Measurements from ENCODE around the gene CCDC187.

The CCDC187 gene

DNA sequence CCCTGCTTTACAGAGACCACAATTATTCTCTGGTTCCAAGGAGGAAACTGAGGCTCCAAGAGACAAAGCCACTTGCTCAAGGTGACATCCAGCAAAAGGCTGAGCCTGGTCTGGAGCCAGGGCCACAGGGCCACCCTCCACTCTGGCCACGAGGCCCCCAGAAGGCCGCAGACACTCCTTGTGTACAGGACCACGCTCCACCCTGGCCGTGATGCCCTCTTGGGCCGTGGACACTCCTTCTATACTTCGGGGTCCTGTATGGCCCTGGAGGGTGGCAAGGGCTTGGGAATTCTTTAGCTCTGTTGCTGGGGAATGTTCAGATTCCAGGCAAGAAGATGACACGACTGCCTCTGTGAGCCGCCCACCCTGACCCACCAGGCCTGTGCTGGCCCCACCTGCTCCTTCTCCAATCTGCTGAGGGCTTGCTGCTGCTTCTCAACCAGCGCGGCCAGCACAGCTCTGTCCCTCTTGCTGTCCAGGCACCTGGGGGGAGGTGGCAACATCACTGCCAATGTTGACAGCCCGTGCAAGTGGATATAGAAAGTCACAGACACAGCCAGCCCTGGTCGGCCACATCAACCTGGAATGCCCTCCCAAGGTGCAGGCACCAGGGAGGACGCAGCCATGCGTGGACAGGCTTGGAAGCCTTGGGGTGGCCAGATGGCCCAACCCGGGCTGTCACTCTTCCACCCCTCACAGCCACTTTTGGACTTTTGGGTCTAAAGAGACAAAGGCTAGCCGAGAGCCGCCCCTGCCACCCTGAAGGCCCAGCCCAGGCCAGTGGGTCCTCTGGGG is 38.1 kb downstream of the CCDC187 start:
- DNase-seq: no peak

DNA sequence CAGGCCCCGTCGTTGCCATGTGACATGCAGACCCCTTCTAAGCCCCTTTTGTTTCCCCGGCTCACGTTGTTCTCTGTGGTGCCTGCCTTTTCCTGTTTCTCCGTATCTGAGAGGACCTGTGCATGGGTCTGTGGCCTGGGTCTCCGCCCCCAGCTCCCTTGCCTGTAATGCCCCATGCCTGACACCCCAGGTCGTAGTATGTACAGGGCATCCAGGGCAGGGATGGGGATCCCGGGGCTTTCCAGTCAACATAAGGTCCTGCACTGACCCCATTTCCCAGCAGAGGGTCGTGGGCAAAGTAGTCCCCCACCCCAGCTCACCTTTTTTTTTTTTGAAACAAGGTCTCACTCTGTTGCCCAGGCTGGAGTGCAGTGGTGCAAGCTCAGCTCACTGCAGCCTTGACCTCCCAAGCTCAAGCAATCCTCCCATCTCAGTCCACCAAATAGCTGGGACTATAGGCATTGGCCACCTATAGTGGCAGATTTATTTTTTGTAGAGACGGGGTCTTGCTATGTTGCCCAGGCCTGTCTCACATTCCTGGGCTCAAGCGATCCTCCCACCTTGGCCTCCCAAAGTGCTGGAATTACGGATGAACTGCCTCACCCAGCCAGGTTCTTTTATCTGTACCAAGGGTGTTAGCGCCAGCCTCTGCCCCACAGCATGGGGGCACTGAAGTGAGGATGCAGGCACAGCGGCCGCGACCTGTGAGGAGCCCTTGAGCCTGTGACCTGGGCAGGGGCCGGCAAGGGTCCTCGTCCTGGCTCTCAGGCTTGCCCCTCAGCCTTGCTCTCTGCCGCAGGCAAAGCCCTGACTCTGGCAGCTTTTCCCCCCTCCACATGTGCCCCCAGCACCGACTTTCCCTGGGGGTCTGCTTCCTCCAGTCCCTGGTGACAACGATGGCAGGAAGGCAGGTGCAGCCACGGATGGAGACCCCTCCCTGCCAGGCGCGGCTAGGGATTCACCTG is 39.2 kb downstream of the CCDC187 start:
- DNase-seq: no peak

DNA sequence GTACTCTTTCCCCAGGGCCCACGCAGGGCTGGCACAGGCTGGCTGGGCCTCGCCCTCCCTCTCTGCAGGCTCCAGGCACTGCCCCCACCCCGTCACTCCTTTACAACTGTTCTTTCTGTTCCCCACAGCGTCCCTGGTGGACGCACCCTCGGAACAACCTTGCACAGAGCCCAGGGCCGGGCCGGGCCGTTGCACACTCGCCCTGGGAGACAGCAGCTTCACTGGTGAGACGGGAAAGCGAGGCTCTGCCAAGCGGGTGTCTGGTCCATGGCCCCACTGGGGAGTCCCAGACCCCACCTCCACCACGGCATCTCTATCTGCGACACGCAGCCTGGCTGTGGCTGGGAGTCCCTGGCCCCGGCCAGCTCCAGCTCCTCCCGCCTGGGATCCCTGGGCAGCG is 39.9 kb downstream of the CCDC187 start:
- no peak for DNase-seq

DNA sequence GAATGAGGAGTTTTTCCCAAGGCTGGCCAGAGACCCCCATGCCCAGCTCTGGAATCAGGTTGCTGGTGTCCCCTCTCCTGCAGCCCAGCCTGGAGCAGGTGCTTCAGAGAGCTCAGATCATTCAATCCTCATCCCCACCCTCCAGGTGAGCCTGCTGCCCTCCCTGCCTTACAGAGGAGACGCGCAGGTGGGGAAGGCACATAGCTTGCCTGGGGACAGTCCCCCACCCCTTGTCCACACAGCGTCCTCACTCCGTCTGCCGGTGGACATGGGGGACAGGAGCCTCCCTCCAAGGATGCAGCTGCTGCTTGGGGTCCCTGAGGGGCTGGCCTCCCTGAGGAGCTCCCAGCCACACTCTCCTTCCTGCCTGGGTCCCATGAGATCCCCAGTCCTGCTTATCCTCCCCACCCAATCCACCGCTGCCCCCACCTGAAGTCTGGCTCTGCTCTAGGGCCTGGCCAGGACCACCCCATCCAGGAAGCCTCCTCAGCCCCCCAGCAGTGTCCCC is 41.2 kb downstream of the CCDC187 start:
- no peak for DNase-seq

DNA sequence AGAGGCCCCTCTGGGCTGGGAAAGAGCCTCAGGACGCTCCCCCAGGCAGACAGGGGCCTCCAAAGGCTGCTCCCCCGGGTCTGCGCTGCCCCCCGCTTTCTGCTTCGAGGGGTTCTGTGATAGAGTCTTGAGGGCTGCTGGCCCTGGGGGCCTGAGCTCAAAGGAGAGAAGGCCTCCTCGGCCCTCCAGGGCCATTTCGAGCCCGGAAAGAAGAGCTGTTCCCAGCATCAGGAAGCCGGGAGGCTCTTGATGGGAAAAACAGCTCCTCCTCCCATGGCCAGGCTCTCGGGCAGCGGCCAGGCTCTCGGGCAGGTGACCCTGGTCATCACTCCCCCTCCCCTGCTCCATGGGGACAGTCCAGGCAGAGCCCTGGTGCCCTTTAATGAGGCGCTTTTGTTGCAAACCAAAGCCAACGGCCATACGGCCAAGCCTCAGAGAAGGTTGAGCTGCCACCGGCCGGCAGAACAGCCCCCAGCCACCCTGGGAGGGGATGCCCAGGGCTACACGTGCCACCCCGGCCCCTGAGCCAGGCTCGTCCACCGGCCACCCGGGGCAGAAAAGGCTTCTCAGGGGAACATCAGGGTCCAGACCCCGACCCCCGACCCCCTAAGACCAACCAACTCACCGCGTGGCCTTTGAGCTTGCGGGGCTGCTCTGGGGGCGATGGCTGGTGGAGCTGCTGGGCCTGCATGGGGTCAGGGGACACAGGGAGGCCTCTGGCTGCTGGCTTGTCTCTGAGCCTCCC is 42.0 kb downstream of the CCDC187 start:
- no peak for DNase-seq

DNA sequence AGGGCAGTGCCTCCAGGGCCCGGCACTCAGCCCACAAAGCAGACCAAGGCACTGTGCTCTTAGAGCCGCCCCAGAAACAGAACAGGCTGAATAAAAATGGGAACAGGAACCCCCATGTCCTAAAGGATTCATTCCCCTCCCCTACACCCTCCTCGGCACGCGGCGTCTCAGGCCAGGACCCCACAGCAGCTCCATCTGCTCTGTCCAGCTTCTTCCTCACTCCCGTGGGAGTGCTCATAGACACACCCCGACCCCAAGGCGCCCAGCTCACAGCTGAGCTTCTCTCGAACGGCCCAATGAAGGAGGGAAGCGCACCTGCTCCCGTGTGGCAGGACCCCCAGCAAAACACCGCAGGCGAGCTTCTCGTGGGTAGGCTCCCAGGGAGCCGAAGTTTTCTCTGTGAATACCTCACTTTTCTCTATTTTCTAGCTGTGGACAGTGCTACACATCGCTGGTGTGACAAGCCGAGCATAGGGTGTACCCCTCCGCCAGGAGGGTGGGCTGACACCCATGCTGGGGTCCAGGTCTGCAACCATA is 42.9 kb downstream of the CCDC187 start:
- DNase-seq: no peak

DNA sequence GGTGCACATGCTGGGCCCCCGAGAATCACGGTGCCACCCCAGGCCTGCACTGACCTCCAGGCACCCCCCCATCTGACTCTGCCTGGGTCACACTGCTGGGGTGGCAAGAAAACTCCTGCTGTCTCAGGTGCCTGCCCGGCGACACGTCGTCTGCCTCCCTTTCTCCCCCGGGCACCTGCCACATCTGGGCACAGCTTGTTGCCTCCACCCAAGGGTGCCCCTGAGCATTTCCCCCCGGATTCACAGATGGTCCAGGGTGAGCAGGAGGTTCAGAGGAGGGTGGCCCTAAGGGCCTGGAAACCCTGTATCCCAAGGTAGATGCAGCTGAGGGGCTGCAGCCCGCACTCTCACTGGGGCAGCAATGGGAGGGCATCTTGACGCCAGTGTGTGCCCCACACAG is 43.4 kb downstream of the CCDC187 start:
- DNase-seq: no peak

DNA sequence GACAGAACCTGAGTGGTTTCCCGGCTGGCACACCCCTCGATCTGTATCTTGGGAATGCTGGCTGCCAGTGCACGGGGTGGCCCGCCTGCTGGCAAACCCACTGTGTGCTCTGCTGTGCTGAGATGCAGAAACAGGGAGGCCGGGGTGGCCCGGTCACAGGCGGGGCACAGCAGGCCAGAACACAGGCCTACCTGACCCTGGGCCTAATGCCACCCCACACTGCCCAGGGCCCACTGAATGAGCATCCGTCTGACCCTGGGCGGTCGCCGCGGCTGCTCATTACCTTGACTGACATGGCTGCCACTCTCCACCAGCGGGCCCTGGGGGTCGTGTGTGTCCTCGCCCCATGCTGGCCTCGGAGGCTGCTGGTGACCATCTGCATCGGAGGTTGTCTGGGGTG is 44.1 kb downstream of the CCDC187 start:
- no peak for DNase-seq

DNA sequence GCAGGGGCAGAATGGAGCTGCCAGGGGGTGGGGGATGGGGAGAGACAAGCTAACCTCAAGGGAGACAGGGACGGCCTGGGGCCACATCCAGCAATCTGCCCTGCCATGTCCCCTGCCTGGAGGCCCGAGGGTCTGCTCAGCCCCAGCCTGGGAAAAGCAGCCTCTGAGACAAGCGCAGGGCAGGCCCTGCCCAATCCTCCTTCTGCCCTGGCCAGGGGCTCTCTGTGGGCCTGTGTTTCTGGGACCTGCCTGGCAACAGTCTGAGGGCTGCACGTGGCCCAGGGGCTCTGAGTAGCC is 44.4 kb downstream of the CCDC187 start:
- DNase-seq: no peak

DNA sequence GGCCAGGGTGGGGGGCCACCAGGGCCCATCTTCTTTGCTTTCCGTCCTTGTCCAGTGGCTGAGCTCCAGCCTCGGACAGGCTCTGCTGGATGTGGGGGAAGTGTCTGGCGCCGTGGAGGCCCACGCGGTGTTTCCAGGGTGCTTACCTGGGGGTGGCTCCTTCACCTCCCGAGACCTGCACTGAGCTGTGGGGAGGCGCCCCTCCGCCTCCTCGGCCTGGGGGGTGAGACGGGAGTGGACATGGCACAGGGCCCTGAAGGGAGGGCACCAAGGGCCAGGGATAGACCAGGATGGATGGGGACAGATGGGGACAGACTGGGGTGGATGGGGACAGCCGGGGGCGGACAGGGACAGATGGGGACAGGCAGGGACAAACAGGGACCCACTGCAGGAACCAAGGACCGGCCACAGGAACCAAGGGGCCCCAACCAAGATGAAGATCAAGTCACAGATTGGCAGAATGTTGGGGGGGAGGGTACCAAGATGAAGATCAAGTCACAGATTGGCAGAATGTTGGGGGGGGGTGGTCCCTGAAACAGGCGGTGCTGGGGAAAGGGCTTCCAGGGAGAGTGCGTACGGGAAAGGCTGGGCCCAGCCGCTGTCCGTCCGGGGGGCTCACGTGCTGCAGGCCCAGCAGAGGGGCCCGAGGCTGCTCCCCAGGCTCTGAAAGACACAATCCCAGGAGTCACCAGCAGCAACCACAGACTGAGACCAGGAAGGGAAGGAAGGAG is 44.9 kb downstream of the CCDC187 start:
- no peak for DNase-seq

DNA sequence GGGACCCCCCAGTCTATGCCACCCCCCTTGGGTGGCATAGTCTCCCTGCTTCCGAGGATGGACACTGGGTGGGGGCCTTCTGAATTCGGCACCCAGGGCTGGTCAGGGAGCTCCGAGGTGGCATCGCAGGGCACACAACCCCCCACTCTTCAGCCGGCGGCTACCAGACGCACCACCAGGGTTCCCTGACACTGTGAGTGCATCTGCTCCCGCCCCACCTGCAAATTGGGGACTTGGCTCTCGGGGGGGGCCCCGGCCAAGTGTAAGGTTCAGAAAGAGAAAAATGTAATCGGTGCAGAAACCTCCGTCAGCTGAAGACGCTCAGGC is 45.6 kb downstream of the CCDC187 start:
- DNase-seq: no peak

DNA sequence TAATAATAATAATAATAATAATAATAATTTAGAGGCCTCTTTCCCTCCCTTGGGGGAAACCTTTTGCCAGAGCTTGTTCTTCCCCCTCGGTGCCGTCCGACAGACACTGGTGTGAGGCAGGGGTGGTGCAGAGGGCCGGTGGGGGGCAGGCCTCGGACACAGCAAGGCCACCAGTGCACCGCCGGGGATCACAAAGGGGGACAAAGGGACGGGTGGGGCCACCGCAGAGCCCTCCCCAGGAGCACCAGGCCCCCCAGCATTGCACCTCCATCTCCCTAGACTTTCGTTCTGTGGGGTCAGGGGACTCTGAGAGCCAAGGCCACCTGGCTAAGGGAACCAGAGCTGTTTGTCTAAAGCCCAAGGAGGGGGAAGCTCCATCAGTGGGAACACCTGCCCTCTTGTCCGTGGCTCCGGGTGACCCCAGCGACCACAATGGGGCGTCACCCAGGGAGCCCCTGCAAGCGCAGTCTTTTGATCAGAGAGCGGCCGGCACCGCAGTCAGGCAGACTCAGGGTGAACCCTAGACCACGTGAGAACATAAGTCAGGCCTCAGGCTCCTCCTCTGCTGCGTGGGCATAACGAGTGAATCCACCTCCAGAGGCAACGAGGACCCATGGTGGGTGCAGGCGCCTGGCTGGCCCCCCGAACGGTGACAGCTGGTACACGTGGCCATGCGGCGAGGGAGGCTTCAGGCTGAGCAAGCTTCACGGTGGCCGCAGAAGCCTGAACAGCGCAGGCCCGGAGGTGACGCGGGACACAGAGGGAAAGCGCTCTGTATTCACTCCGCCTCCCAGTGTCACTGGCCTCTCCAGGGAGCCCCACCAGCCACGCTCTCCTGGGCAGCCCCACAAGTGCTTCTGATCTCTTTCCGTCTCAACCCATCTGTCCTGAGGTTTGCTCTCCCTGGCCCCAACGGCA is 46.3 kb downstream of the CCDC187 start:
- DNase-seq: no peak

DNA sequence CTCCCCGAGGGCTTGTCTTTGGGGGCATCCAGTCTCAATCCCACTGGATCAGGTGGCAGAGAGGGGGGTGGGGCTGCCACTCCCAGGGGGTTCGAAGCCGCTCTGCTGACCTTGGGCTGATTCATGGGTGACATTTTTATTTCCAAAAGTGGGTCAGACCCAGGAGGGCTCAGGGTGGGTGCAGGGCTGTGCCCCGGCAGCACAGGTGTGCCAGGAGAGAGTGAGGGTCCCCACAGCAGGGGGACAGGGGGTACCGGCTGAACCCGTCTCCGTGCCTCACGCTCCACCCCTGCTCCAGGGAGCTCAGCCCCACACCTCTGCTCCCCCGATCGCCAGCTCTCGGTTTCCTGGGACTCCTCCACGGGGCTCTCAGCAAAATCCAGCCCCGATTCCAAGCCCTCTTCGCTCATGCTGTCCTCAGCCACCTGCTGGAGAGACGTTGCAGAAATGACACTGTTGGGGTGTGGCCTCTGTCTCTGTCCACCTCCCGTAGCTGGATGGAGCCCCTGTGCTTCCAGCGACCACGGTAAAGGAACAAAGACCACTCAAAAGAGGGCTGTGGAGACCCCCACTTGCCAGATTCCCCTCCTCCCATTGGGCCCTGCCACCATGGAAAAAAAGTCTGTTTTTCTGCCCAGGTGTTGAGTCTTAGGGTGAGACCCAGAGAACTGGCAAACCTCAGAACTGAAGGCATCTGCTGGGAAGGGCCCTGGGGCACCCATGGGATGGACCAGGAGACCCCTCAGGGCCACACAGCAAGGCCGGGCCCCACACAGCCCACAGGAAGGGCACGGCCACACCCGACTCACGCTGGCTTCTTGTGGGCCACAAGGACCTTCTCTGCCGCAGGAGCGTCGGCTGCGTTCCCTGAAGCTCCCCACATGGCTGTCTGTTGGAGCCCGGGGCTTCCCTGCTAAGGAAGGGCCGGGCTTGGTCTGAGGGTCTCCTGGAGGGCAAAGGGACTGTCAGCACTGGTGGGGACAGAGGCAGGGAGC is 47.7 kb downstream of the CCDC187 start:
- DNase-seq: no peak

DNA sequence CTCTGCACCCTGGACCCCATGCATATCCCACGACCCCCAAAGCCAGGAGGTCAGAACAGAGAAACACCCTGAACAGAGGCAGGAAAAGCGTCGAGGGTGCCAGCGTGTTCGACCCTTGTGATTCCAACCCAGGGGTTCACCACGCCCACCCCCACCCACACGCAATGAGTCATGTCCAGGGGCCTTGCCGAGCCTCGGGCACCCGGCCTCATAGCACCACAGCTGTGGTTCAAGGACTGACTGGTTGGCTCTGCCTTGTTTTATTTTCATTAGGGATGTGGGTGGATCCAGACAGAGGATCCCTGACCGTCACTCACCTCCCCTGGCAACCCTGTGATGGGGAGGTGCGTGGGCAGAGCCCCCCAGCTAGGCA is 48.7 kb downstream of the CCDC187 start:
- no peak for DNase-seq

DNA sequence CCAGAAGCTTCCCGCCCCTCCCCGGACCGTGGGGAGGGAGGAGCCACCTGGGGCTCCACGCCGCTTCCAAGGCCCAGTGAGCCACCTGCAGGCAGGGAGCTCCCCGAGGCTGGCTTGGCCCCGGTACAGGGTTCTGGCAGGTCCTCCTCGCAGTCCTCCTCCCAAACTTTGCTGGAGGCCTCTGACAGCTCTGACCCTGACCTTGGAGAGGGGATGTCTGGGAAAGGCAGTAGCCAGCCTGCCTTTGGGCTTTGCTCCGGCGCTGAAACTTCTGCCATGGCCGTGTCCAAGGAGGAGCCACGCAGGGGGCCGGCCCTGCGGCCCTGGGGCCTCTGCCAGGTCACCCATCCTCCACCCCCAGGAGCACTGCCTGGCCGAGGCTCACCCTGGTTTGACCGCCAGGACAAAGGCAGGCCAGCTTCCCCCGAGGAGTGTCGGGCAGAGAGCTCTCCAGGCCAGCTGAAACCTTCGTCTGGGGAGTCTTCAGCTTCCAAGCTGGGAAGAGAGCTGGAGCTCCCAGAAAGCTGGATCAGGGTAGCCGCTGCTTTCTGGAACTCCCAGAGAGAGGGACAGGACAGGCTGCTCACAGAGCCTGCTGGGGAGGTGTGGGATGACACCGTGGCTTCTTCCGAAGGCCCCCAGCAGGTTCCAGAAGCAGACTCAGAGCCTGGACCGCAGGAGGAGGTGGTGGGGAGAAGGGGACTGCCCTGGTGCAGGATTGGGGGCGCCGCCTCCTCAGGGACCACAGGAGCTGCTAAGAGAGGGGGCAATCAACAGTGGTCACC is 49.3 kb downstream of the CCDC187 start:
- no peak for DNase-seq

DNA sequence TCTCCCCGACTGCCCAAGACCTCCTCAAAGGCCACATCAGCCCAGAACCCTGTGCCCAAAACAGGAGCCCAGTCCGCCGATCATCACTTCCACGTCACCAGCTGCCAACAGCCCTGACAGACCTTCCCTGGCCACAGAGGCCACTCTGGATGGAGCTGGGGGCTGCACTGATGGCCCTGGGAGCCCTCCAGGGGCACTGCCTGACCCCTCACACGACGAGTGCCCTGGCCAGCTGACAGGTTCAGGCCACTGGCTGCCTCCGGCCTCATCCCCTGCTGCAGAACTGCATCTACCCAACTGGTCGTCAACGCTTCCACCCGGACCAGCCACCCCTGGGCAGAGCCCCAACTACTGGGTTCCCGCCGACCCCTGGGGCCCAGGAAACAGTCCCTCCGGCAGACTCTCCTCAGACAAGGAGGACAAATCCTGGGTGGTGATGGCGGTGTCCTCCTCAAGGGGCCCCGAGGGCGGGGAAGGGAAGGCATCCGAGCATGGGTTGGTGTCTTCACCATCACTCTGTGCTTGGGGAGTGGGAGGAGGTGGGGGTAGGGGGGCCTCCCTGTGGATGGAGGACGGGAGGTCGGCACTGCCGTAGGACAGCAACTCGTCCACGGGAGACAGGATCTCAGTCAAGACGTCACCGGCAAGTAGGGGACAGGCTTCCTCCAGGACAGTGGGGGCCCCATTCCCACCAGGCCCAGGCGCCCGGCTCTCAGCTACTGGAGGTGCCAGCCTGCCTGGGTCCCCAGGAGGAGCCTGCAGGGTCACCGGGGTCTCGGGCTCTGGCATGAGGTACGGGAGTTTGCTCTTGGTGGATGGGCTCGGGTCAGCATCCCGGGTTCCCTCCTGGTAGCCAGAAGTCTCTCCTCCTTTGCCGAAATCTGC is 50.4 kb downstream of the CCDC187 start:
- DNase-seq: no peak

DNA sequence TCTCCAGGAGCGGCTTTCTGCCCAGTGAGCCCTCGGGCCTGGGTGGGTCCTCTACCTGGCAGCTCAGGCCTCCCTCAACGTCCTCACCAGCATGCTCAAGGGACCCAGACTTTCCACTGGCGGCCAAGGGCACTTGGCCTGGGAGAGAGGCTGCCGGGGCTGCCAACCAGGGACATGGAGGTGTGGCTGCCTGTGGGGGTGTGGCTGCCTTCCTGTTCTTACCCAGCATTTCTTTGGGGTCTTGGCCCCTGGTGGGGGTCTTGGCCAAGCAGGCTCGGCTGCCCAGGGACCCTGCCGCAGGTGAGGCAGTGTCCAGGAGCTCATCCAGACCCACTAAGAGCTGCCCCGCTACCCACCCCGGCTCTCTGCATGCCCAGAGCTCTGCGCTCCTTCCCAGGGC is 51.0 kb downstream of the CCDC187 start:
- DNase-seq: no peak

DNA sequence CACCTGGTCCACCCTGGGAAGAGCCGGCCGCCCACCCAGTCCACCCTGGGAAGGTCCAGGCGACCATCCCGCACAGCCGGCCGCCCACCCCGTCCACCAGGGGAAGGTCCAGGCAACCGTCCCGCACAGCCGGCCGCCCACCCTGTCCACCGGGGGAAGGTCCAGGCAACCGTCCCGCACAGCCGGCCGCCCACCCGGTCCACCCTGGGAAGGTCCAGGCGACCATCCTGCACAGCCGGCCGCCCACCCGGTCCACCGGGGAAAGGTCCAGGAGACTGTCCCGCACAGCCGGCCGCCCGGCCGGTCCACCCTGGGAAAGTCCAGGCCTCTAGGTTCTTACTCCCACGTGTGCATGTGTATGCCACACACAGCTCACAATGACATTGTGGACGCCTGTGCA is 51.6 kb downstream of the CCDC187 start:
- DNase-seq: no peak

Measured in NCI-H1048 (cell line).